GM21367 (cell line): ENCODE results near the gene MCTP1.

ENCODE experiments used
- ATAC-seq: cut with Tn5 transposase; IDR thresholded peaks from one replicate; pipeline ENCODE4 v1.9.1; 2021; ENCODE audit not compliant: unreplicated experiment

The MCTP1 gene

DNA sequence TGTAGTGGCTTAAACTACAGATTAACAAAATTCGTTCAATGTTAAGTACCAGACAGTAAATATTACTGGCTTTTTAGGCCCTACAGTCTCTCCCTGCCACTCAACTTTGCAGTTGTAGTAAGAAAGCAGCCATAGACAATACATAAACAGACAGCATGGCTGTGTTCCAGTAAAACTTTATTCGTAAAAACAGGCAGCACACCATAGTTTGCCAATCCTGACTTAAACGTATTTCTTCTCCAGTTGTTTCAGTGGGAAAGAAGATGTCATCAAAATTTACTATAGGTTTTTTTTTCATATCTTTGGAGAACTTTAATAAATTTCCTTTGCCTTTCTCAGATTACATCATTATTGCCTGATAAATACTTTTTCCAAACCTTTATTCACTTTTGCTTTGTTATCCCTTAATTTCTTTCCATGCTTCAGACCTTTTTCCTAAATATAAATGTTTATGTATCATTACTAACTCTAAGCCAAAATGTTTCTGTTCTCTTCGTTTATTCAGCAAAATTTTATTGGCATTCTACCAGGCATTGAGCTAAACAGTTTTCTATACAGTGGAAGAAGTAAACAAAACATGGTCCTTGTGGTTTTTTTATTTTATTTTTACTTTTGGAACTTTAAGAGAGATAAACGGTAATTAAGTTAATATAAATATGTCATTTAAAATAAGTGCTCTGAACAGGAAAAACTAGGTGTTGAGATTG, 601.9 kb downstream of the MCTP1 start:
- ATAC-seq = no peak

DNA sequence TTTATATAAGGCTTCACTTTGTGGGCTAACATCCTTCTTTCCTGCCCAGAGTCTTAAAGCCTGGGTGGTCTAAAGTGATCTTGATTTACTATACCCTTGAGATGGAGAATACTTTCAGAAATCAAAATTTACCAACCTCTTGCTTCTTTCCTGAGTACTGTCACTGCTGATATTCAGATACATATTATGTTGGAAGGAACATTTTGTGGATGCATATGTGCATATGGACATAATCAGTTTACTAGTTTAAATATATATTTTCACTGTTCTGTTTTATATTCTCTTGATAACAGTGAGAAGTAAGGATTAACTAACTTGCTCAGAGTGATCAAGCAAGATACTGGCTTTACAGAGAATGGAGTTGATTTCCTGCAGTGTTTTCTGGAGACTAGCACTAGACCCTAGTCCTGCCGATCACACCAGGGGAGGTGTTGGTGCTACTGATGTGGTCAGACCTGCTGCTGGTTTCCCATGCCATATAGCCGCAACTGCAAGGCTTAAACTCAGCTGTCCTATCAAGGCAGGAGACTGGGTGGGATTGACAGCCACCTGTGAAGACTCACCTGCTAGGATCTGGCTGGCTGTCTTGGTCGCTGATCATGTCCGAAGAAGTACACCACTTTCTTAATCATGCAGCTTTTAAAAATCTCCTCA, 608.8 kb downstream of the MCTP1 start:
- no peak for ATAC-seq

GRCh38 chr5:94674490-94675382, 610.2 kb downstream of the MCTP1 start:
- ATAC-seq = no peak

GRCh38 chr5:94672746-94673145, 612.1 kb downstream of the MCTP1 start:
- no peak for ATAC-seq

GRCh38 chr5:94670726-94671125, 614.2 kb downstream of the MCTP1 start:
- ATAC-seq = no peak

DNA sequence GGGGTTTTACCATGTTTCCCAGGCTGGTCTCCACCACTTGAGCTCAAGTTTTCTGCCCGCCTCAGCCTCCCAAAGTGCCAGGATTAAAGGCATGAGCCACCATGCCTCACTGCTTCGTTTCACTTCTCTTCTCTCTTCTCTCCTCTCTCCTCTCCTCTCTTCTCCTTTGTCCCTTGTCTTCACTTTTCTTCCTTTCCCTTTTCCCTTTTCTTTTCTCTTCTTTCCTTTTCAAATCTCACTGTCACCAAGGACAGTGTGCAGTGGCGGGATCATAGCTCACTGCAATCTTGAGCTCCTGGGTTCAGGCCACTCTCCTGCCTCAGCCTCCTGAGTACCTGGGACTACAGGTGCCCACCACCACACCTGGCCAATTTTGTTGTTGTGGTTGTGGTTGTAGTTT, 617.0 kb downstream of the MCTP1 start:
- no peak for ATAC-seq

DNA sequence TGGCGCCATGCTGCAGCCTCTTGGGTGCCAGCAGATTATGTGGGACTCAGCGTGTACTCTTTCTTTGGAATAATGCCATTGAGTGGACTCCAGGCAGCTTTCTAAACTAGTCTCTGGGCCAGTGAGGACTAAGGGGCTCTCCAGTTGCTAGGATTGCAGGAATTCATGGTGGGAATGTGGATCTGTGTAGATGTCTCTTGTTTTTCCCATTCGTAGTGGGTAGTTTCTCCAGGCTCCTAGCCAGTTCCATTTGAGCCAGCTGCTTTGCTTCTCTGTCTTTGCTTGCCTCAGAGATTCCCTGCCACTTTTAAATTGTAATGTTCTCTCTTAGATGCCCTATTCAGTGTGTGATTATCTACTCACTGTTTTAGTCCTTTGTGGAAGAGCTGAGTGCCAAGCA, 623.8 kb downstream of the MCTP1 start:
- ATAC-seq = no peak

DNA sequence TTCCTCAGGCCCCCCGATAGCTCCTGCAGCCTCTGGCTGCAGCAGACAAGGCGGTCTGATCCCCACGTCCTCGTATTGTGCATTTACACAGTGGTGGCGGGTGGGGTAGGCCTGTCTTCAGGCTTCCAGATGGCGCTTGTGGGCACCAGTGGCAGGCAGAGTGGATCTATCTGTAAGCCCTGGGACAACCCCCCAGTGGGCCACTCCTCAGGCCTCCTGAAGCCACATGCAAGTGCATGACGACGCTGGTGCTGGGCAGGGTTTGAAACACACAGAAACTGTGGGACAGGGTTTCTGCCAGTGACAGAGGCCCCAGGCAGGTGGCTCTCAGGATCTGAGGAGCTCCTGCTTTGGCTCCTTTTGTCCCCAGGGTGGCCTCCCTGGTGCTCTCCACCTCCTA, 624.4 kb downstream of the MCTP1 start:
- ATAC-seq = no peak

- no peak for ATAC-seq
These were observed 626.6 kb downstream of the MCTP1 start for GRCh38 chr5:94658272-94658671.
